SK-N-SH (cell line): ENCODE data around the gene C6orf136.

Source experiments
- CTCF ChIP-seq: fragments of 200-600 bp; sonication (generic); IDR thresholded peaks from 2 replicates; pipeline ENCODE4 v1.6.1; 2017; ENCODE audit warnings: antibody characterized with exemption, mild to moderate bottlenecking, moderate library complexity
- EP300 ChIP-seq, 2 experiments: IDR thresholded peaks; 2 replicates each; pipeline versions ENCODE4 v1.4.0 to v1.6.1; 2012; ENCODE audit warnings: borderline replicate concordance in 1 of 2, low read depth in 1 of 2, low read length in 1 of 2
- MAX ChIP-seq: IDR thresholded peaks from 2 replicates; pipeline ENCODE4 v1.4.0; 2012; ENCODE audit warnings: low read depth
- MXI1 ChIP-seq: IDR thresholded peaks from 2 replicates; pipeline ENCODE4 v1.6.1; 2012; ENCODE audit warnings: mild to moderate bottlenecking, low read depth, low read length, improper control_type of control experiment
- POLR2AphosphoS5 ChIP-seq: IDR thresholded peaks from 2 replicates; pipeline ENCODE4 v1.6.1; 2012; ENCODE audit warnings: low read depth, low read length
- RAD21 ChIP-seq: IDR thresholded peaks from 2 replicates; pipeline ENCODE4 v1.6.1; 2012; ENCODE audit warnings: mild to moderate bottlenecking, low read length
- RCOR1 ChIP-seq: fragments of 150-350 bp; IDR thresholded peaks from 2 replicates; pipeline ENCODE4 v1.6.1; 2017; ENCODE audit warnings: antibody characterized with exemption, low read length
- REST ChIP-seq: IDR thresholded peaks from 2 replicates; pipeline ENCODE4 v1.6.1; 2012; ENCODE audit warnings: mild to moderate bottlenecking, low read depth, low read length, moderate library complexity
- RXRA ChIP-seq: IDR thresholded peaks from 2 replicates; pipeline ENCODE4 v1.4.0; 2012; ENCODE audit warnings: low read depth, mild to moderate bottlenecking, borderline replicate concordance
- TEAD4 ChIP-seq: IDR thresholded peaks from 2 replicates; pipeline ENCODE4 v1.4.0; 2012; ENCODE audit warnings: mild to moderate bottlenecking, borderline replicate concordance; ENCODE audit not compliant: insufficient read depth

- TF ChIP-seq RXRA = no peak
- peak; percentile 35 for TF ChIP-seq CTCF
- TF ChIP-seq RCOR1 = no peak
- TF ChIP-seq EP300 (IDR thresholded peaks at IDR 0.05; ENCODE audit: borderline replicate concordance in 1 of 2, low read depth in 1 of 2, low read length in 1 of 2) = no peak
- TF ChIP-seq REST = no peak
- no peak for TF ChIP-seq MAX
- TF ChIP-seq MXI1 = no peak
- TF ChIP-seq RAD21 = no peak
- no peak for TF ChIP-seq POLR2AphosphoS5
- TF ChIP-seq TEAD4 = no peak
These were observed 24.0 kb downstream of the C6orf136 start for GRCh38 chr6:30670760-30671527.
